ENCODE measurements around the gene TBC1D2.

The TBC1D2 gene

GRCh38 chr9:98214811-98215210 is 40.6 kb downstream of the TBC1D2 start:
- Histone ChIP-seq H2AFZ (ENCODE audit: low read length) (no peak overlapping the region), H3K9ac (ENCODE audit: low read length) (no peak overlapping the region), H3K36me3 (ENCODE audit: insufficient read depth, low read length) (no peaks in the 10 kb centered on the region), H3K79me2 (ENCODE audit: insufficient read depth, low read length) (no peaks in the 10 kb centered on the region), H3K27me3 (ENCODE audit: insufficient read depth, low read length) (no peaks in the 10 kb centered on the region), H3K4me1 (ENCODE audit: insufficient read depth, low read length, severe bottlenecking) (no peaks in the 10 kb centered on the region), H3K9me2 (ENCODE audit: low read depth, low read length) (no peaks in the 10 kb centered on the region), H4K20me1 (ENCODE audit: insufficient read depth, low read length) (no peaks in the 10 kb centered on the region), H3K9me3 (ENCODE audit: low read length) (no peaks in the 10 kb centered on the region), H3K4me2 (ENCODE audit: low read length) (no peak overlapping the region), H3K4me3 (ENCODE audit: low read depth, low read length, poor library complexity, severe bottlenecking) (no peak overlapping the region), H3F3A (ENCODE audit: insufficient read depth, low read length) (no peaks in the 10 kb centered on the region), H3K27ac (ENCODE audit: low read depth, low read length, poor library complexity, severe bottlenecking) (no peak overlapping the region)
- no peak for TF ChIP-seq EZH2 (IDR thresholded peaks at IDR 0.05; ENCODE audit: borderline replicate concordance, low read length)
- TF ChIP-seq, protein P1, sequence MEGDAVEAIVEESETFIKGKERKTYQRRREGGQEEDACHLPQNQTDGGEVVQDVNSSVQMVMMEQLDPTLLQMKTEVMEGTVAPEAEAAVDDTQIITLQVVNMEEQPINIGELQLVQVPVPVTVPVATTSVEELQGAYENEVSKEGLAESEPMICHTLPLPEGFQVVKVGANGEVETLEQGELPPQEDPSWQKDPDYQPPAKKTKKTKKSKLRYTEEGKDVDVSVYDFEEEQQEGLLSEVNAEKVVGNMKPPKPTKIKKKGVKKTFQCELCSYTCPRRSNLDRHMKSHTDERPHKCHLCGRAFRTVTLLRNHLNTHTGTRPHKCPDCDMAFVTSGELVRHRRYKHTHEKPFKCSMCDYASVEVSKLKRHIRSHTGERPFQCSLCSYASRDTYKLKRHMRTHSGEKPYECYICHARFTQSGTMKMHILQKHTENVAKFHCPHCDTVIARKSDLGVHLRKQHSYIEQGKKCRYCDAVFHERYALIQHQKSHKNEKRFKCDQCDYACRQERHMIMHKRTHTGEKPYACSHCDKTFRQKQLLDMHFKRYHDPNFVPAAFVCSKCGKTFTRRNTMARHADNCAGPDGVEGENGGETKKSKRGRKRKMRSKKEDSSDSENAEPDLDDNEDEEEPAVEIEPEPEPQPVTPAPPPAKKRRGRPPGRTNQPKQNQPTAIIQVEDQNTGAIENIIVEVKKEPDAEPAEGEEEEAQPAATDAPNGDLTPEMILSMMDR (IDR thresholded peaks at IDR 0.05; ENCODE audit: low read length): no peak

DNA sequence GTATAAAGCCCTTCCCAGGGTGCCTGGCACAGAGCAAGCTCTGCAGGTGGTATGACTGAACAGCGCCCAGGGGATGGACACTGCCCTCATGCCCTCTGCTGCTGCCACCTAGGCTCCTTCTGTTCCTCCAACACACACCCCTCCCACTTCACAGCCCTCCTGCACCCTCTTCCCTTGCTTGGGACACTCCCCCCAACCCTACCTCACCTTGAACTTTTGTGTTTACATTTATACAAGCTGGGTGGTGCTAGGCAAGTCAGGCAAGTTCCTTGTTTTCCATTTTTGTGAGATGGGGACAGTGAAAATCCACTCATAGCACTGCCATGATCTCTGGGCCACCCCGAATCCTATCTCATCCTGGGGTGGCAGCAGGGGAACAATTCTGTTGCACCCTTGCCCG is 44.2 kb downstream of the TBC1D2 start:
- Histone ChIP-seq H4K20me1 (ENCODE audit: insufficient read depth, low read length) (no peaks in the 10 kb centered on the region), H3F3A (ENCODE audit: insufficient read depth, low read length) (no peaks in the 10 kb centered on the region), H3K4me3 (ENCODE audit: low read depth, low read length, poor library complexity, severe bottlenecking) (no peak overlapping the region), H3K9me3 (ENCODE audit: low read length) (no peaks in the 10 kb centered on the region), H3K79me2 (ENCODE audit: insufficient read depth, low read length) (no peaks in the 10 kb centered on the region), H3K9ac (ENCODE audit: low read length) (no peak overlapping the region), H3K27ac (ENCODE audit: low read depth, low read length, poor library complexity, severe bottlenecking) (no peak overlapping the region), H3K36me3 (ENCODE audit: insufficient read depth, low read length) (no peaks in the 10 kb centered on the region; the same call in 1 of the 2 replicates), H3K4me2 (ENCODE audit: low read length) (no peak overlapping the region), H3K9me2 (ENCODE audit: low read depth, low read length) (no peaks in the 10 kb centered on the region), H2AFZ (ENCODE audit: low read length) (no peak overlapping the region), H3K4me1 (ENCODE audit: insufficient read depth, low read length, severe bottlenecking) (peaks cover 5% of the 10 kb centered on the region), H3K27me3 (ENCODE audit: insufficient read depth, low read length) (no peaks in the 10 kb centered on the region)
- TF ChIP-seq, protein P1 (IDR thresholded peaks at IDR 0.05; ENCODE audit: low read length): no peak
- no peak for TF ChIP-seq EZH2 (IDR thresholded peaks at IDR 0.05; ENCODE audit: borderline replicate concordance, low read length)

DNA sequence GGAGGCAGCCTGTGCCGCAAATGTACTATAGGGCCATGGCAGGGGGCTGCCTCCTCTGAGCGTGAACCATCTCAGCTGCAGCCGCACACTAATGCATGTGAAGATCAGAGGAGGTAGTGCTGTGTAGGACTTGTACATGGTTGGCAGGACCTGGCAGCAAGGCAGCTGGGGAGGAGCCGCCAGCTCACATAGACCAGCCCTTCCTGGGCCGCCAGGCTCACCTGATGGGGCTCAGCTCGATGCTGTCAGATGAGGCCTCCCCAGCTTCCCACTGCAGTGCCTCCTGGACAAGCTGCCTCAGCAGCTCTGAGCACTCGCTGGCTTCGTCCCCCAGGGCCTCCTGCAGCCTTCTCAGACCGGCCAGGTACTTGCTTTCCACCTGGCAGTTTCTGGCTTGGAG is 45.0 kb downstream of the TBC1D2 start:
- Histone ChIP-seq H3F3A (ENCODE audit: insufficient read depth, low read length) (no peaks in the 10 kb centered on the region), H3K4me2 (ENCODE audit: low read length) (no peak overlapping the region), H3K4me1 (ENCODE audit: insufficient read depth, low read length, severe bottlenecking) (peaks cover 13% of the 10 kb centered on the region), H3K9me3 (ENCODE audit: low read length) (no peaks in the 10 kb centered on the region), H2AFZ (ENCODE audit: low read length) (no peak overlapping the region), H3K79me2 (ENCODE audit: insufficient read depth, low read length) (no peaks in the 10 kb centered on the region), H4K20me1 (ENCODE audit: insufficient read depth, low read length) (no peaks in the 10 kb centered on the region), H3K27ac (ENCODE audit: low read depth, low read length, poor library complexity, severe bottlenecking) (no peak overlapping the region), H3K4me3 (ENCODE audit: low read depth, low read length, poor library complexity, severe bottlenecking) (no peak overlapping the region), H3K9me2 (ENCODE audit: low read depth, low read length) (no peaks in the 10 kb centered on the region), H3K9ac (ENCODE audit: low read length) (no peak overlapping the region), H3K36me3 (ENCODE audit: insufficient read depth, low read length) (no peaks in the 10 kb centered on the region; the same call in 1 of the 2 replicates), H3K27me3 (ENCODE audit: insufficient read depth, low read length) (no peaks in the 10 kb centered on the region)
- no peak for TF ChIP-seq EZH2 (IDR thresholded peaks at IDR 0.05; ENCODE audit: borderline replicate concordance, low read length)
- TF ChIP-seq, protein P1 (IDR thresholded peaks at IDR 0.05; ENCODE audit: low read length): no peak
